PFSK-1 (cell line): ENCODE data around the gene RAD51B.

Source experiments
- FOXP2 ChIP-seq: optimal IDR thresholded peaks from 2 replicates; pipeline ENCODE3; 2011; ENCODE audit warnings: borderline replicate concordance, control low read depth, inconsistent platforms; ENCODE audit not compliant: insufficient read depth; ENCODE audit errors: extremely low read length, extremely low read depth
- POLR2AphosphoS5 ChIP-seq: IDR thresholded peaks from 2 replicates; pipeline ENCODE4 v1.6.1; 2012; ENCODE audit warnings: low read depth, mild to moderate bottlenecking, control low read depth, low read length, moderate library complexity
- SIN3A ChIP-seq: IDR thresholded peaks from 2 replicates; pipeline ENCODE4 v1.6.1; 2012; ENCODE audit warnings: mild to moderate bottlenecking, low read length, moderate library complexity, borderline replicate concordance; ENCODE audit not compliant: insufficient read depth
- TAF1 ChIP-seq: IDR thresholded peaks from 2 replicates; pipeline ENCODE4 v1.6.1; 2012; ENCODE audit warnings: low read length, control low read depth, borderline replicate concordance; ENCODE audit not compliant: insufficient read depth
- TF ChIP-seq, protein P1 (sequence below), 2 experiments: IDR thresholded peaks; 2 replicates each; pipeline versions ENCODE4 v1.6.1 to v1.8.0; 2011 to 2012; ENCODE audit warnings: low read depth in 2 of 2, low read length in 2 of 2, control low read depth in 1 of 2, inconsistent platforms in 1 of 2, mild to moderate bottlenecking in 1 of 2, moderate library complexity in 1 of 2; ENCODE audit not compliant: insufficient read depth in 1 of 2

RAD51B gene

DNA sequence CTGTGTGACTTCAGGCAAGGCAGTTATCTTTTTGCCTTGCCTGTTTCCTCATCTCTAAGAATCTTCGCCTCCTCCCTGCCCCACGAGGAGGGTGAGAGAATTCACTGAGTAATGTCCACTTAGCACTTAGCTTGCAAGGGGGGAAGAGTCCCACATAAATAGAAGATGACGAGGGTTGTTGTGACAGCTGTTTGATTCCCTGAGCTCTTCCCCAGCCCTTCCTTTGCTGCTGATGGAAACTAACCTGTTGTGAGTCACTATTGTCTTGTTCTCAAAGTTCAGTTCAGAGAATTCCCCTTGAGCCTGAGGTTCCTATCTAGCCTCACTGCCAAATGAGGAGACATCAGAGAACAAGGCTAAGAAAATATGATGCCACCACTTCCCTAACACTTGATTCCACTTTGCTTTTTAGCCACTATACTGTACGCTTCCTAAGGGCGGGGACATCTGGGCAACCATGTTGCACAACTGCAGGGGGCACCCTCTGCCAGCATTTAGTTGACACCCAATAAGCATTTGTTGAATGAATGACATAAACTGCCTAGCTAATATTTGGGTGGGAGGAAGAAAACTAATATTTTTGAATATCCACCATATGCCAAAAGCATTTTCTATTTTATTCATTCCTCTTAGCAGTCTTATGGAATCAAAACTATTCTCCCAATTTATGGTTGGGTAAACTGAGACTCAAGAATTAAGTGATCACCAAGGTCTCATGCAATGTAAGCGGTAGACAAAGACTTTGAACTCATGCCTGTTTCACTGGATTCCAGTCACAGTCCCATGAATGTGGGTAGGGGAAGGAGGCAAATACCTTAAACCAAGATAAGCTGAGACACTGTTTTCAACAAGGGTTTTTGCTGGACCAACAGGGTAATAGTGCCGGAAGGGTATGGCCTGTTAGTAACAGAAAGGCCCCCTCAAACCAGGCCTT, 895.7 kb downstream of the RAD51B start:
- TF ChIP-seq TAF1 (no peak), SIN3A (no peak)
- TF ChIP-seq, protein P1, sequence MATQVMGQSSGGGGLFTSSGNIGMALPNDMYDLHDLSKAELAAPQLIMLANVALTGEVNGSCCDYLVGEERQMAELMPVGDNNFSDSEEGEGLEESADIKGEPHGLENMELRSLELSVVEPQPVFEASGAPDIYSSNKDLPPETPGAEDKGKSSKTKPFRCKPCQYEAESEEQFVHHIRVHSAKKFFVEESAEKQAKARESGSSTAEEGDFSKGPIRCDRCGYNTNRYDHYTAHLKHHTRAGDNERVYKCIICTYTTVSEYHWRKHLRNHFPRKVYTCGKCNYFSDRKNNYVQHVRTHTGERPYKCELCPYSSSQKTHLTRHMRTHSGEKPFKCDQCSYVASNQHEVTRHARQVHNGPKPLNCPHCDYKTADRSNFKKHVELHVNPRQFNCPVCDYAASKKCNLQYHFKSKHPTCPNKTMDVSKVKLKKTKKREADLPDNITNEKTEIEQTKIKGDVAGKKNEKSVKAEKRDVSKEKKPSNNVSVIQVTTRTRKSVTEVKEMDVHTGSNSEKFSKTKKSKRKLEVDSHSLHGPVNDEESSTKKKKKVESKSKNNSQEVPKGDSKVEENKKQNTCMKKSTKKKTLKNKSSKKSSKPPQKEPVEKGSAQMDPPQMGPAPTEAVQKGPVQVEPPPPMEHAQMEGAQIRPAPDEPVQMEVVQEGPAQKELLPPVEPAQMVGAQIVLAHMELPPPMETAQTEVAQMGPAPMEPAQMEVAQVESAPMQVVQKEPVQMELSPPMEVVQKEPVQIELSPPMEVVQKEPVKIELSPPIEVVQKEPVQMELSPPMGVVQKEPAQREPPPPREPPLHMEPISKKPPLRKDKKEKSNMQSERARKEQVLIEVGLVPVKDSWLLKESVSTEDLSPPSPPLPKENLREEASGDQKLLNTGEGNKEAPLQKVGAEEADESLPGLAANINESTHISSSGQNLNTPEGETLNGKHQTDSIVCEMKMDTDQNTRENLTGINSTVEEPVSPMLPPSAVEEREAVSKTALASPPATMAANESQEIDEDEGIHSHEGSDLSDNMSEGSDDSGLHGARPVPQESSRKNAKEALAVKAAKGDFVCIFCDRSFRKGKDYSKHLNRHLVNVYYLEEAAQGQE (IDR thresholded peaks at IDR 0.05; ENCODE audit: insufficient read depth in 1 of 2, low read depth in 2 of 2, low read length in 2 of 2): no peak

DNA sequence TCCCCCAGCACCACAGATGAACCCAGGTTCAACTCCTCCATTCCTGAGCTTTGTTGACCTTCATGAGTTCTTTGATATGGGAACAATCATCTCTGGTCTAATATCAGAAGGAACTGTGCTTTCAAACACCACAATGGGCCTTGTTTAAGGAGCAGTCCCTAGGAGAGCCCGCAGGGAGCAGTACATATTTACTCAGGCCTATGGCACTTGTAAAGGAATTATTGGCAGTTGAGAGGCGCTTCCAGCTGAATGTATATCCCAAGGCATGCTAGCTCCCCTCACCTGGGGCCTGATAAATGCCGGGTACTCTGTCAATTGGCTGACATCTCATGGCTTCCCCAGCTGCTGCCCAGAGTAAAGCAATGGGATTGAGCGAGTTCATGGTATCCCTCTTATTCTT, 897.1 kb downstream of the RAD51B start:
- TF ChIP-seq POLR2AphosphoS5 (no peak), FOXP2 (no peak), SIN3A (no peak), TAF1 (no peak)
- TF ChIP-seq, protein P1 (IDR thresholded peaks at IDR 0.05; ENCODE audit: insufficient read depth in 1 of 2, low read depth in 2 of 2, low read length in 2 of 2): no peak

DNA sequence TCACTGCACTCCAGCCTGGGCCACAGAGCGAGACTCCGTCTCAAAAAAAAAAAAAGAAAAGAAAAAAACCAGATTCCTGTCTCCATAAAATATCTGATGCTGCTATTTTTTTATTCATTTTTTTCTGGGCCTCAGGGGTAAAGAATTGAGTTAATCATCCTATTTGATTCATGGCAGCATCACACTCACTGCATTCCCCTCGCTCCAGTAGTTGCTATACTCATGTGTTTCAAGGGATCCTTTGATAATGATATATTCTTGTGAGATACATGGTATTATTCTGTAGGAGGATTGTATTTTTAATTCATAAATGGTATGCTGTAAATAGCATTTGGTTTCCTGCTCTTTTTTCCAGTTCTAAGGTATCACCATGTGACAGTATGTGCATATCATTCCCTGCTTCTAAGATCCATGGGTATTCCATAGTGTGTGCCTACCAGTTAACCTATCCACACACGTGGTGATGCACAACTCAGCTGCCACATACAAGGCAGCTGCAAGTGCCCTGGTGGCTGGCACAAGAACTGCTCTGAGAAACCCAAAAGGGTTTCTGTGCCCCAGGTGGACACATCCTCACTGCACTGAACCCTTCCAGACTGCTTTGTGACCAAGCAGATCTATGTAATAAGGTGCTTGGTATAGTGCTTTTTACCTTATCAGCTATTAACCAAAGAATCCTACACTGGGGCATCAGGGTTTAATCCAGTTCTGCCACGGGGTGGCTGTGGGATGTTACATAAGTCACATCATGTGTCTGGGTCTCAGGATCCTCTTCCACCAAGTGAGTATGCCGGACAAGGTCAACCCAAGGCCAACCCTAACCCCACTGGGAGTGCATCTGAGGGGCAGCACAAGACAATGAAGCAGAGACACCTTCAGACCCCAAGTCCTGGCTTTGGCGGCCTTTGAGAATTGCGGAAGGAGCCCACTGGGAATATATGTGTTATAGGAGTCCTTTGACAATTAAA, 898.7 kb downstream of the RAD51B start:
- TF ChIP-seq POLR2AphosphoS5 (no peak), TAF1 (no peak), FOXP2 (no peak), SIN3A (no peak)
- TF ChIP-seq, protein P1 (IDR thresholded peaks at IDR 0.05; ENCODE audit: insufficient read depth in 1 of 2, low read depth in 2 of 2, low read length in 2 of 2): no peak

DNA sequence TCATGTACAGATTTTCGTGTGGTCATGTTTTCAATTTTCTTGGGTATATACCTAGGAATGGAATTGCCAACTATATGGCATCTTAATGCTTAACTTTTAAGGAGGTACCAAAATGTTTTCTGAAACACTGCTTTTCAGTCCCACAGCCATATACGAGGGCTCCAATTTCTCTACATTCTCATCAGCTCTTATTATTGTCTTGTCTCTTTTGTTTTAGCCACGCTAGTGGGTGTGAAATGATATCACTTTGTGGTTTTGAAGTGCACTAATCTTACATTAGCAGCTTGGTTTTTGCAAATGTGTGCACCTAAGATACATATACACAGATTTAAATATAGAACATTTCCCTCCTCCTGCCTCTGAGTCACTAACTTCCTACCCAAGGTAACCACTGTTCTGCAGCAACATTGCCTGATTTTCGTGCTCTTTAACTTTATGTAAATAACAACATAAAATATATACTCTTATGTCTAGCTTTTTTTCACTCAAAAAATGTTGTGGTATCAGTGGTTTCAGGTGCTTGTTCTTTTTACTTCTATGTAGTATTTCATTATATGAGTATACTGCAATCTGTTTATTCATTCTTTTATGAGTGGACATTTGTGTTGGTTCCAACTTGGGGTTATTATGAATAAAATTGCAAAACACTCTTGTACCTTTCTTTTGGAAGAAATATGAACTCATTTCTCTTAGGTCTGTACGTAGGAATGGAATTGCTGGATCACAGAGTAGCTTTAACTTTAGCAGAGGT, 900.2 kb downstream of the RAD51B start:
- TF ChIP-seq, protein P1 (IDR thresholded peaks at IDR 0.05; ENCODE audit: insufficient read depth in 1 of 2, low read depth in 2 of 2, low read length in 2 of 2): no peak
- TF ChIP-seq FOXP2 (no peak), SIN3A (no peak), TAF1 (no peak), POLR2AphosphoS5 (no peak)
